ENCODE data around the gene ZNF784. TPM values are rescaled to one million over a fixed set of nuclear protein-coding genes. Genes with fewer than 3 reads are reported as not detected.
"Not testable (repeated sequence)": the region's sequence is repeated elsewhere in the genome, so short reads cannot be mapped to it uniquely, and the experiment has no call there.

Gene ZNF784
- total and polyA plus RNA-seq, 9 donors, result 5.3 to 9.8 (median 8.5) TPM

- Histone ChIP-seq H3K9me3 (replicated peaks; ENCODE audit: control insufficient read depth, low read depth, low read length) (no peaks in the 10 kb centered on the region), H3K4me1 (ENCODE audit: control insufficient read depth, insufficient read depth, low read length) (peaks cover 33% of the 10 kb centered on the region), H3K4me3 (ENCODE audit: low read length) (peak overlapping the region; percentile 23), H3K27me3 (ENCODE audit: control insufficient read depth, insufficient read depth, low read length) (no peaks in the 10 kb centered on the region), H3K27ac (ENCODE audit: low read length) (peak overlapping the region; percentile 77), H3K36me3 (ENCODE audit: control insufficient read depth, insufficient read depth, low read length) (no peaks in the 10 kb centered on the region)
- under 1% methylated on average over 28 of the region's 36 CpGs for WGBS (ENCODE audit: insufficient coverage)
- DNase-seq, result peak; percentile 94
Measured at GRCh38 chr19:55585658-55586339, 38.6 kb downstream of the ZNF784 start.

- H3K4me3 ChIP-seq (ENCODE audit: low read length), result no peak overlapping the region
- 96% methylated on average over 6 of the region's 11 CpGs for WGBS (ENCODE audit: insufficient coverage)
- H3K27ac ChIP-seq (ENCODE audit: low read length), result peak overlapping the region; percentile 73
Measured at GRCh38 chr19:55584871-55585270, 39.5 kb downstream of the ZNF784 start.

GRCh38 chr19:55583897-55584296, 40.5 kb downstream of the ZNF784 start:
- not testable (repeated sequence) for H3K27me3 ChIP-seq (ENCODE audit: control insufficient read depth, insufficient read depth, low read length); H3K36me3 ChIP-seq (ENCODE audit: control insufficient read depth, insufficient read depth, low read length); H3K9me3 ChIP-seq (replicated peaks; ENCODE audit: control insufficient read depth, low read depth, low read length); H3K27ac ChIP-seq (ENCODE audit: low read length); DNase-seq; H3K4me3 ChIP-seq (ENCODE audit: low read length)
- no CpG with 5 or more reads among the region's 8 CpGs for WGBS (ENCODE audit: insufficient coverage)
- H3K4me1 ChIP-seq (ENCODE audit: control insufficient read depth, insufficient read depth, low read length), result peaks cover 35% of the 10 kb centered on the region

More at GRCh38 chr19:55584871-55585270, 39.5 kb downstream of the ZNF784 start:
- DNase-seq, result no peak
- Histone ChIP-seq H3K36me3 (ENCODE audit: control insufficient read depth, insufficient read depth, low read length) (no peaks in the 10 kb centered on the region), H3K4me1 (ENCODE audit: control insufficient read depth, insufficient read depth, low read length) (peaks cover 33% of the 10 kb centered on the region), H3K9me3 (replicated peaks; ENCODE audit: control insufficient read depth, low read depth, low read length) (no peaks in the 10 kb centered on the region), H3K27me3 (ENCODE audit: control insufficient read depth, insufficient read depth, low read length) (no peaks in the 10 kb centered on the region)

- not testable (repeated sequence) for H3K4me3 ChIP-seq (ENCODE audit: low read length); H3K36me3 ChIP-seq (ENCODE audit: control insufficient read depth, insufficient read depth, low read length); DNase-seq; H3K9me3 ChIP-seq (replicated peaks; ENCODE audit: control insufficient read depth, low read depth, low read length); H3K27ac ChIP-seq (ENCODE audit: low read length); H3K27me3 ChIP-seq (ENCODE audit: control insufficient read depth, insufficient read depth, low read length)
- WGBS (ENCODE audit: insufficient coverage), result 100% methylated on average over 1 of the region's 4 CpGs
- peaks cover 33% of the 10 kb centered on the region for H3K4me1 ChIP-seq (ENCODE audit: control insufficient read depth, insufficient read depth, low read length)
Measured at GRCh38 chr19:55582284-55582683, 42.1 kb downstream of the ZNF784 start.

GRCh38 chr19:55581823-55582223, 42.5 kb downstream of the ZNF784 start:
- DNase-seq, result no peak
- no peaks in the 10 kb centered on the region for H3K9me3 ChIP-seq (replicated peaks; ENCODE audit: control insufficient read depth, low read depth, low read length)
- no peaks in the 10 kb centered on the region for H3K27me3 ChIP-seq (ENCODE audit: control insufficient read depth, insufficient read depth, low read length)
- H3K4me3 ChIP-seq (ENCODE audit: low read length), result no peak overlapping the region
- H3K36me3 ChIP-seq (ENCODE audit: control insufficient read depth, insufficient read depth, low read length), result peaks cover 13% of the 10 kb centered on the region
- H3K27ac ChIP-seq (ENCODE audit: low read length), result no peak overlapping the region
- 31% methylated on average over 5 of the region's 6 CpGs for WGBS (ENCODE audit: insufficient coverage)
- peaks cover 28% of the 10 kb centered on the region for H3K4me1 ChIP-seq (ENCODE audit: control insufficient read depth, insufficient read depth, low read length)

- Histone ChIP-seq H3K4me1 (ENCODE audit: control insufficient read depth, insufficient read depth, low read length) (peaks cover 23% of the 10 kb centered on the region), H3K27ac (ENCODE audit: low read length) (peak overlapping the region; percentile 52), H3K36me3 (ENCODE audit: control insufficient read depth, insufficient read depth, low read length) (peaks cover 16% of the 10 kb centered on the region), H3K4me3 (ENCODE audit: low read length) (peak overlapping the region; percentile 95), H3K9me3 (replicated peaks; ENCODE audit: control insufficient read depth, low read depth, low read length) (no peaks in the 10 kb centered on the region), H3K27me3 (ENCODE audit: control insufficient read depth, insufficient read depth, low read length) (no peaks in the 10 kb centered on the region)
- no peak for DNase-seq
- 25% methylated on average over 8 of the region's 12 CpGs for whole genome bisulfite sequencing (ENCODE audit: insufficient coverage)
Measured at GRCh38 chr19:55581145-55581822, 43.1 kb downstream of the ZNF784 start.

GRCh38 chr19:55580628-55581144, 43.7 kb downstream of the ZNF784 start, which contains the start of gene ZNF579:
ZNF579 (minus strand) TSS chr19:55580848; CDS start chr19:55579639, 1,209 bp downstream.
- H3K27me3 ChIP-seq (ENCODE audit: control insufficient read depth, insufficient read depth, low read length), result no peaks in the 10 kb centered on the region
- peaks cover 21% of the 10 kb centered on the region for H3K36me3 ChIP-seq (ENCODE audit: control insufficient read depth, insufficient read depth, low read length)
- H3K4me1 ChIP-seq (ENCODE audit: control insufficient read depth, insufficient read depth, low read length), result peaks cover 17% of the 10 kb centered on the region
- H3K4me3 ChIP-seq (ENCODE audit: low read length), result peak within 1 kb of the TSS; percentile 95
- WGBS (ENCODE audit: insufficient coverage), result 0% methylated on average over 4 of the region's 24 CpGs
- peak within 1 kb of the TSS; percentile 94 for H3K27ac ChIP-seq (ENCODE audit: low read length)
- peak; percentile 96 for DNase-seq
- H3K9me3 ChIP-seq (replicated peaks; ENCODE audit: control insufficient read depth, low read depth, low read length), result no peaks in the 10 kb centered on the region

GRCh38 chr19:55579766-55580621, 44.4 kb downstream of the ZNF784 start:
- Histone ChIP-seq H3K9me3 (replicated peaks; ENCODE audit: control insufficient read depth, low read depth, low read length) (no peaks in the 10 kb centered on the region), H3K4me1 (ENCODE audit: control insufficient read depth, insufficient read depth, low read length) (peaks cover 13% of the 10 kb centered on the region), H3K27me3 (ENCODE audit: control insufficient read depth, insufficient read depth, low read length) (no peaks in the 10 kb centered on the region), H3K36me3 (ENCODE audit: control insufficient read depth, insufficient read depth, low read length) (peaks cover 21% of the 10 kb centered on the region), H3K4me3 (ENCODE audit: low read length) (peak overlapping the region; percentile 95), H3K27ac (ENCODE audit: low read length) (peak overlapping the region; percentile 94)
- WGBS (ENCODE audit: insufficient coverage), result 7% methylated on average over 19 of the region's 20 CpGs
- peak; percentile 82 for DNase-seq

GRCh38 chr19:55578761-55579747, 45.3 kb downstream of the ZNF784 start:
- Histone ChIP-seq H3K9me3 (replicated peaks; ENCODE audit: control insufficient read depth, low read depth, low read length) (no peaks in the 10 kb centered on the region), H3K27ac (ENCODE audit: low read length) (no peak overlapping the region), H3K27me3 (ENCODE audit: control insufficient read depth, insufficient read depth, low read length) (no peaks in the 10 kb centered on the region), H3K36me3 (ENCODE audit: control insufficient read depth, insufficient read depth, low read length) (peaks cover 21% of the 10 kb centered on the region), H3K4me1 (ENCODE audit: control insufficient read depth, insufficient read depth, low read length) (peaks cover 10% of the 10 kb centered on the region), H3K4me3 (ENCODE audit: low read length) (peak overlapping the region; percentile 95)
- WGBS (ENCODE audit: insufficient coverage), result 91% methylated on average over 87 of the region's 90 CpGs
- no peak for DNase-seq

Measured in muscle of leg (tissue), 11 donors.